ENCODE results near the gene FBRSL1.
A peak's percentile ranks its signal among the peaks of the same experiment; 100 is the strongest.

The FBRSL1 gene

GRCh38 chr12:132487311-132487741 is 2.6 kb upstream of the FBRSL1 start:
- DNase-seq (ENCODE audit: extremely low read depth, low read depth): no peak
- TF ChIP-seq CTCF (IDR thresholded peaks at IDR 0.05; ENCODE audit: low read depth, low read length, missing control alignments): no peak
- no peak overlapping the region for H3K4me3 ChIP-seq (replicated peaks; ENCODE audit: low read depth, low read length)

- no peak for DNase-seq (ENCODE audit: extremely low read depth, low read depth)
- H3K4me3 ChIP-seq (replicated peaks; ENCODE audit: low read depth, low read length): no peak overlapping the region
- no peak for TF ChIP-seq CTCF (IDR thresholded peaks at IDR 0.05; ENCODE audit: low read depth, low read length, missing control alignments)
These were observed 1.5 kb upstream of the FBRSL1 start for GRCh38 chr12:132488127-132489077.

- DNase-seq (ENCODE audit: extremely low read depth, low read depth): no peak
- H3K4me3 ChIP-seq (replicated peaks; ENCODE audit: low read depth, low read length): peak overlapping the region; percentile 45
- no peak for TF ChIP-seq CTCF (IDR thresholded peaks at IDR 0.05; ENCODE audit: low read depth, low read length, missing control alignments)
These were observed 811 bp upstream of the FBRSL1 start for GRCh38 chr12:132489078-132489601.

- no peak for TF ChIP-seq CTCF (IDR thresholded peaks at IDR 0.05; ENCODE audit: low read depth, low read length, missing control alignments)
- H3K4me3 ChIP-seq (replicated peaks; ENCODE audit: low read depth, low read length): peak overlapping the region; percentile 66
- no peak for DNase-seq (ENCODE audit: extremely low read depth, low read depth)
These were observed 629 bp downstream of the FBRSL1 start for GRCh38 chr12:132490422-132491137.

- no peak for DNase-seq (ENCODE audit: extremely low read depth, low read depth)
- peak overlapping the region; percentile 66 for H3K4me3 ChIP-seq (replicated peaks; ENCODE audit: low read depth, low read length)
- TF ChIP-seq CTCF (IDR thresholded peaks at IDR 0.05; ENCODE audit: low read depth, low read length, missing control alignments): no peak
These were observed 1.2 kb downstream of the FBRSL1 start for GRCh38 chr12:132491138-132491663.

GRCh38 chr12:132491761-132492378 is 1.9 kb downstream of the FBRSL1 start:
- no peak for DNase-seq (ENCODE audit: extremely low read depth, low read depth)
- peak overlapping the region; percentile 66 for H3K4me3 ChIP-seq (replicated peaks; ENCODE audit: low read depth, low read length)

More at GRCh38 chr12:132491761-132492378, 1.9 kb downstream of the FBRSL1 start:
- TF ChIP-seq CTCF (IDR thresholded peaks at IDR 0.05; ENCODE audit: low read depth, low read length, missing control alignments): no peak
